Heart right ventricle (tissue), 16 donors: ENCODE data around the gene DNAJC7. TPM values are rescaled to one million over a fixed set of nuclear protein-coding genes. Genes with fewer than 3 reads are reported as not detected.

Experiments used
- ATAC-seq, 8 donors: fragments of 200-7000 bp; cut with Tn5 transposase; one replicate each; pipeline ENCODE4 v1.9.1; 2020; ENCODE audit warnings: mild to moderate bottlenecking in 8 of 8, moderate library complexity in 8 of 8, moderate number of reproducible peaks in 1 of 8
- DNase-seq, 2 donors: peaks; one replicate each; pipeline ENCODE4 v3.0.0-alpha.2; 2020
- H3K27ac ChIP-seq, 10 donors: fragments of 200-600 bp; sonication (generic) in 2 of 10; one replicate each; pipeline versions ENCODE4 v1.5.0 to v1.8.0; 2020 to 2022; ENCODE audit warnings: mild to moderate bottlenecking in 3 of 10
- H3K27me3 ChIP-seq, 7 donors: fragments of 200-600 bp; one replicate each; pipeline ENCODE4 v1.8.0; 2021 to 2022; ENCODE audit warnings: mild to moderate bottlenecking in 2 of 7
- H3K36me3 ChIP-seq, 9 donors: fragments of 200-600 bp; sonication (generic) in 1 of 9; one replicate each; pipeline versions ENCODE4 v1.5.0 to v1.8.0; 2020 to 2022; ENCODE audit warnings: mild to moderate bottlenecking in 2 of 9
- H3K4me1 ChIP-seq, 9 donors: fragments of 200-600 bp; sonication (generic) in 1 of 9; one replicate each; pipeline versions ENCODE4 v1.5.0 to v1.8.0; 2020 to 2022; ENCODE audit warnings: mild to moderate bottlenecking in 4 of 9
- H3K4me3 ChIP-seq, 10 donors: fragments of 200-600 bp; sonication (generic) in 2 of 10; one replicate each; pipeline versions ENCODE4 v1.5.0 to v1.8.0; 2020 to 2022; ENCODE audit warnings: mild to moderate bottlenecking in 7 of 10, moderate library complexity in 2 of 10
- H3K9me3 ChIP-seq, 11 donors: fragments of 200-600 bp in 10 of 11; sonication (generic) in 2 of 11; one replicate each; pipeline versions ENCODE4 v1.5.0 to v1.8.0; 2013 to 2022; ENCODE audit warnings: mild to moderate bottlenecking in 2 of 11, control low read depth in 1 of 11, moderate library complexity in 1 of 11
- WGBS, 2 donors: extraction: QIAGEN DNeasy Blood & Tissue Kit; methylation state at CpG; one replicate each; pipeline ENCODE4 v1.1.7; 2013; ENCODE audit warnings: inconsistent platforms in 1 of 2; 5-methylcytosine and 5-hydroxymethylcytosine counted together
- intact Hi-C, 10 donors: fragments of 100-400 bp; cut with DNase I; formaldehyde crosslinking; loops; one replicate each; pipeline versions ENCODE4 v1.11.1 to v1.14.2; 2022
- polyA plus RNA-seq, 2 donors: library from polyadenylated mRNA; stranded (reverse); fragments of 200-250 nt; gene quantifications; one replicate each; pipeline ENCODE4 v1.2.3, GENCODE V29; 2013
- total RNA-seq, 10 donors: library from RNA; stranded (reverse); fragmentation: NEBNext Ultra II Directional in 3 of 10; extraction: Animal tissue kit (Norgen Biotek cat#: 25700) in 3 of 10; gene quantifications; one replicate each; pipeline versions ENCODE4 v1.2.1 to v1.2.4, GENCODE V29; 2021 to 2023
- TF ChIP-seq, protein P1 (sequence below), 9 donors: fragments of 200-600 bp; sonication (generic) in 2 of 9; IDR thresholded peaks; one replicate each; pipeline versions ENCODE4 v1.5.0 to v1.8.0; 2021 to 2022; ENCODE audit warnings: antibody characterized with exemption in 9 of 9, mild to moderate bottlenecking in 5 of 9, moderate library complexity in 1 of 9
- donor health status: Arrhythmogenic right ventricular cardiomyopathy.
- donor health status: ischemic (EF 13 %, LVEDD 7.1; RV severe dilation, severe dysfunction).
- donor health status: healthy with polysubstance abuse.
- donor health status: DM: no; HTN: yes; CAD: no.
- donor health status: DM: no; HTN: no; CAD: no.
- donor health status: ischemic (EF 25% LVEDD 6.9; RV normal size, moderate dysfunction).
- donor health status: ischemic (EF 25% LVEDD 5.7; RV mildly dilated, moderate dysfunction).
- donor health status: healthy.
- donor health status: DM: yes; HTN: yes; CAD: no.
- donor health status: Ischemic cardiomyopathy.
- donor health status: ischemic (EF 35%, LVEDD 5.7; RV mildly dilated, moderate dysfunction).
- donor health status: nonischemic (EF 11% LVEDD 7.7; RV severe dilation, severe dysfunction).
- donor health status: DM: yes; HTN: yes; CAD: no.
- donor health status: PGD.
- donor health status: ischemic (EF 29% LVEDD 5.4; RV normal size, mild dysfunction).
- donor health status: nonischemic (EF 23%, LVEDD 6.1; RV moderate dilation, normal function).

DNAJC7 gene
- total and polyA plus RNA-seq, 12 donors: 68.8 to 121 (median 82.7) TPM

DNA sequence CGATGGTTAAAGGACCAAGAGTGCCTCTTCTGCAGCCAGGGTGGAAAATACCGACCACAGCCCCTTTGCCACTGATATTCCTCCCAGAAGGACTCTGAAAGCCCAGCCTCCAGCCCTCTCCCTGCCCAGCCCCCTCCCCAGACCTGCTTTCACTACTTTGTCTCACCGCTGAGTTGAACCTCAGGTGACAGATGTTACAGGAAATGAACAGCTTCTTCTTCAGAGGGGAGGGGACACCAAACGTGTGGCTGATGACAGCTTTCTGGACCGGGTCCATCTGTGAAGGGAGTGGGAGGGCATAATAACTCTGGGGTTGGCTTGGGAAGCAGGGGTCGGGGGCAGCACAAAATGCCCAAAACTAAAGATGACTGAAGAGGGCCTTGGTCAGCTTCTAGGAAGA lies 16.8 kb upstream of the DNAJC7 start:
- no peak for ATAC-seq
- H3K27ac ChIP-seq: no peak overlapping the region
- H3K4me3 ChIP-seq: no peak overlapping the region
- DNase-seq: no peak
- H3K27me3 ChIP-seq: peaks cover 0 to 21% (median 3%) of the 10 kb centered on the region in 7 donors
- TF ChIP-seq, protein P1, sequence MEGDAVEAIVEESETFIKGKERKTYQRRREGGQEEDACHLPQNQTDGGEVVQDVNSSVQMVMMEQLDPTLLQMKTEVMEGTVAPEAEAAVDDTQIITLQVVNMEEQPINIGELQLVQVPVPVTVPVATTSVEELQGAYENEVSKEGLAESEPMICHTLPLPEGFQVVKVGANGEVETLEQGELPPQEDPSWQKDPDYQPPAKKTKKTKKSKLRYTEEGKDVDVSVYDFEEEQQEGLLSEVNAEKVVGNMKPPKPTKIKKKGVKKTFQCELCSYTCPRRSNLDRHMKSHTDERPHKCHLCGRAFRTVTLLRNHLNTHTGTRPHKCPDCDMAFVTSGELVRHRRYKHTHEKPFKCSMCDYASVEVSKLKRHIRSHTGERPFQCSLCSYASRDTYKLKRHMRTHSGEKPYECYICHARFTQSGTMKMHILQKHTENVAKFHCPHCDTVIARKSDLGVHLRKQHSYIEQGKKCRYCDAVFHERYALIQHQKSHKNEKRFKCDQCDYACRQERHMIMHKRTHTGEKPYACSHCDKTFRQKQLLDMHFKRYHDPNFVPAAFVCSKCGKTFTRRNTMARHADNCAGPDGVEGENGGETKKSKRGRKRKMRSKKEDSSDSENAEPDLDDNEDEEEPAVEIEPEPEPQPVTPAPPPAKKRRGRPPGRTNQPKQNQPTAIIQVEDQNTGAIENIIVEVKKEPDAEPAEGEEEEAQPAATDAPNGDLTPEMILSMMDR (IDR thresholded peaks at IDR 0.05): no peak
- WGBS, 2 donors: 45 to 47% methylated on average over 6 of the region's 6 CpGs
- intact Hi-C loops: no loop called here
- H3K4me1 ChIP-seq: no peaks in the 10 kb centered on the region
- no peaks in the 10 kb centered on the region for H3K9me3 ChIP-seq
- H3K36me3 ChIP-seq: no peaks in the 10 kb centered on the region

DNA sequence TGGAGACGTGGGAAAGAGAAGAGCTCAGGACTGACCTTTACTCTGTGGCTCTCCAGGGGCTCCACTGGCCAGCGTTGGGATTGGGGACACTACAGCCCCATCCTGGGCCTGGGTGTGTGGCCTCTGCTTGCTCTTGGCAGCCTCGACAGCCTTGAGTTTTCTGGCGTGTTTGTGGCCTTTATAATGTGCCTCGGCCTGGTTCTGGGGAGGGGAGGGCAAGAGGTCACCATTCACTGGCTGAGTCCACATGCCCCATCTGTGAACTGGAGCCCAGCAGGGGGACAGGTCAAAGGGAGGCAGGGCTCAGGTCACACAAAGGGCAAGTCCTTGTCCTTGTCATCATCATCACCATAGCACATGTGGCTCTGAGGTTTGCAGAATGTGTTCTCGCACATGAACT lies 14.3 kb upstream of the DNAJC7 start:
- Histone ChIP-seq H3K27me3 (peaks cover 0 to 16% (median 2%) of the 10 kb centered on the region in 7 donors), H3K4me1 (no peaks in the 10 kb centered on the region), H3K9me3 (no peaks in the 10 kb centered on the region), H3K4me3 (no peak overlapping the region), H3K27ac (peak overlapping the region in 1 of 10 donors; percentile 35), H3K36me3 (no peaks in the 10 kb centered on the region)
- intact Hi-C loops: no loop called here
- peak; percentile 59 to 86 (median 74) for ATAC-seq
- 57 to 59% methylated on average over 6 of the region's 6 CpGs for WGBS, 2 donors
- DNase-seq: peak; percentile 54 to 63
- TF ChIP-seq, protein P1 (IDR thresholded peaks at IDR 0.05): no peak

DNA sequence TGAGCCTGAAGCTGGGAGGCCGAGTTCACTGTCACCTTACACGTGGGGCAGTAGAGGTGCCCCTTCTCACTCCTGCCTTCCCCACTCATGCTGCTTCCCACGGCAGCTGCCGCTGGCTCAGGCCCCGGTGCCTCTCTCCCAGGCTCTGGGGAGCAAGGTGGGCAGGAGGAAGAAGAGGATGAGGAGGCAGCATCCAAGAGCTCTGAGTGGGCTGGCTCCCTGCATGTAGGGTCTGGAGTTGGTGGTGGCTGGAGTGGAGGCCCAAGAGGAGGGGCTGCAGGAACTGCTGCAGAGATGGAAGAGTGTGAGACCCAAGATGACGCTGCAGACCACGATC lies 11.5 kb upstream of the DNAJC7 start:
- TF ChIP-seq, protein P1 (IDR thresholded peaks at IDR 0.05): no peak
- intact Hi-C loops: loop anchor here in 6 of 10 donors (5.0 to 10.0 kb wide), 6 partner anchors 34 to 156 kb away; partner anchors contain the start of genes DHX58 (in 1 of the 6), HCRT (in 1 of the 6) and KCNH4 (in 1 of the 6)
- DNase-seq: no peak
- H3K36me3 ChIP-seq: peaks cover 0 to 13% (median 6%) of the 10 kb centered on the region in 9 donors
- H3K27me3 ChIP-seq: peaks cover 0 to 15% (median 0%) of the 10 kb centered on the region in 7 donors
- ATAC-seq: no peak
- H3K4me3 ChIP-seq: no peak overlapping the region
- WGBS, 2 donors: 70 to 72% methylated on average over 7 of the region's 7 CpGs
- no peaks in the 10 kb centered on the region for H3K9me3 ChIP-seq
- H3K4me1 ChIP-seq: peaks cover 9 to 21% (median 17%) of the 10 kb centered on the region in 9 donors
- H3K27ac ChIP-seq: no peak overlapping the region

GRCh38 chr17:42027961-42028790 lies 10.9 kb upstream of the DNAJC7 start:
- Histone ChIP-seq H3K36me3 (peaks cover 0 to 19% (median 12%) of the 10 kb centered on the region in 9 donors), H3K27ac (no peak overlapping the region), H3K4me3 (no peak overlapping the region), H3K27me3 (peaks cover 0 to 13% (median 0%) of the 10 kb centered on the region in 7 donors), H3K9me3 (no peaks in the 10 kb centered on the region), H3K4me1 (peaks cover 9 to 27% (median 17%) of the 10 kb centered on the region in 9 donors)
- DNase-seq: no peak
- intact Hi-C loops: loop anchor here in 6 of 10 donors (2.0 to 10.0 kb wide), 7 partner anchors 34 to 157 kb away; partner anchors contain the start of genes DHX58 (in 1 of the 6), HCRT (in 1 of the 6) and KCNH4 (in 1 of the 6)
- ATAC-seq: no peak
- TF ChIP-seq, protein P1 (IDR thresholded peaks at IDR 0.05): peak in 1 of 9 donors; percentile 27
- 45 to 54% methylated on average over 19 of the region's 19 CpGs for WGBS, 2 donors
